Thymus (tissue), 11 donors: ENCODE measurements around the gene PPT1. TPM values are rescaled to one million over a fixed set of nuclear protein-coding genes. Genes with fewer than 3 reads are reported as not detected.

ENCODE experiments used
- DNase-seq, 9 donors: peaks; one replicate each; pipeline ENCODE4 v3.0.0-alpha.2; 2013; ENCODE audit warnings: low spot score in 9 of 9, low read depth in 6 of 9, missing footprints in 1 of 9
- H3K27ac ChIP-seq, 2 donors: one replicate each; pipeline ENCODE4 v1.5.1; 2013; ENCODE audit warnings: control low read depth in 1 of 2, low read depth in 1 of 2, low read length in 1 of 2, mild to moderate bottlenecking in 1 of 2, moderate library complexity in 1 of 2
- H3K27me3 ChIP-seq, 2 donors: one replicate each; pipeline ENCODE4 v1.5.1; 2013; ENCODE audit warnings: low read length in 1 of 2; ENCODE audit not compliant: control insufficient read depth in 2 of 2, insufficient read depth in 1 of 2
- H3K36me3 ChIP-seq, 2 donors: one replicate each; pipeline ENCODE4 v1.5.1; 2013; ENCODE audit warnings: low read length in 1 of 2, mild to moderate bottlenecking in 1 of 2, moderate library complexity in 1 of 2; ENCODE audit not compliant: control insufficient read depth in 2 of 2, insufficient read depth in 2 of 2
- H3K4me1 ChIP-seq, 2 donors: one replicate each; pipeline ENCODE4 v1.5.1; 2013; ENCODE audit warnings: low read length in 2 of 2; ENCODE audit not compliant: control insufficient read depth in 2 of 2, insufficient read depth in 2 of 2
- H3K4me3 ChIP-seq, 2 donors: one replicate each; pipeline ENCODE4 v1.5.1; 2013; ENCODE audit warnings: low read length in 2 of 2, control low read depth in 1 of 2, mild to moderate bottlenecking in 1 of 2
- H3K9me3 ChIP-seq, 2 donors: one replicate each; pipeline ENCODE4 v1.5.1; 2013; ENCODE audit warnings: low read length in 1 of 2, mild to moderate bottlenecking in 1 of 2; ENCODE audit not compliant: control insufficient read depth in 2 of 2, insufficient read depth in 1 of 2
- WGBS: extraction: QIAGEN DNeasy Blood & Tissue Kit; methylation state at CpG from one replicate; pipeline ENCODE4 v1.1.7; 2013; 5-methylcytosine and 5-hydroxymethylcytosine counted together
- polyA plus RNA-seq: library from polyadenylated mRNA; stranded (reverse); fragments of 200-250 nt; gene quantifications from one replicate; pipeline ENCODE4 v1.2.3, GENCODE V29; 2013
- total RNA-seq: library from RNA; stranded (reverse); fragments of 120-200 nt; gene quantifications from one replicate; pipeline ENCODE4 v1.2.4, GENCODE V29; 2013
- donor health status: healthy.

The PPT1 gene
- total and polyA plus RNA-seq, 2 donors, result 81.5 to 97.3 TPM

DNA sequence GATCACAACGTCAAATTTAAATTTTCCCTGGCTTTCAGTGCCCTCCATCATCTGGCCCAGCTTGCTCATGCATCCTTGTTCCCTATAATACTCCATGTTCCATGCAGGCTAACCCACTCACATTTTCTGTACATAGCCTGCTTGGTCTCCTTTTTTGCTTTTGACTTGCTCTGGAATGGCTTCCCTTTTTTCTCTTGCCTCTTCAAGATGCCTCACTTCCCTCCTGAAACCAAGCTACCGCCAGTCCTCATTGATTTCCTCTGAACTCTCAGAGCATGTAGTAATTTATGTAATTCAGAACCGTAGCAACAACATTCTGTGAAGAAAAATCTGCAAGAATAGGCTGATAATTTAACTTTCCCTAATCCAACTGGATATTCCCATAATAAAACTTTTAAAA, 46.2 kb downstream of the PPT1 start:
- DNase-seq, result no peak
- H3K27me3 ChIP-seq, result no peaks in the 10 kb centered on the region
- H3K27ac ChIP-seq, result peak overlapping the region in 1 of 2 donors; percentile 26
- no peaks in the 10 kb centered on the region for H3K9me3 ChIP-seq
- H3K36me3 ChIP-seq, result peaks cover 12 to 29% of the 10 kb centered on the region in 2 donors
- 62% methylated on average over 3 of the region's 3 CpGs for WGBS
- peaks cover under 1 to 2% of the 10 kb centered on the region in 2 donors for H3K4me1 ChIP-seq
- H3K4me3 ChIP-seq, result no peak overlapping the region

- DNase-seq, result no peak
- Histone ChIP-seq H3K27ac (no peak overlapping the region), H3K27me3 (no peaks in the 10 kb centered on the region), H3K9me3 (no peaks in the 10 kb centered on the region), H3K36me3 (peaks cover 12 to 32% of the 10 kb centered on the region in 2 donors), H3K4me3 (no peak overlapping the region), H3K4me1 (peaks cover 2 to 5% of the 10 kb centered on the region in 2 donors)
- WGBS, result 77% methylated on average over 2 of the region's 2 CpGs
These were observed 47.3 kb downstream of the PPT1 start for GRCh38 chr1:40049725-40050124.

DNA sequence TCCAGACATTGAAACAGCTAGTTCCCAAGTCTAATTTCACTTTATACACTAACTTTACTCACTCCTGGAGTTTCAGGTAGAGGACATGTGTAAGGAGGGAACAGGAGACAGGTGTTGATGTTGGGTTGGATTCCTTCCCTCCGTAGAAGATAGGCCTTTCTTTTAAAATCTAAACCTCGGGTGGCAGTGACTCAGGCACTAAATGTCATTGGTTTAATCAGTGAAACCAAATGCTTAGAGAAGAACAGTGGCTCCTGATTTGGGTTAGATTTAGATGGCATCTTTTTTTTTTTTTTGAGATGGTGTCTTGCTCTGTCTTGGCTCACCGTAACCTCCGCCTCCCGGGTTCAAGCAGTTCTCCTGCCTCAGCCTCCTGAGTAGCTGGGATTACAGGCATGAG, 49.3 kb downstream of the PPT1 start:
- DNase-seq, result no peak
- no peak overlapping the region for H3K4me3 ChIP-seq
- 93% methylated on average over 5 of the region's 5 CpGs for WGBS
- H3K36me3 ChIP-seq, result peaks cover 9 to 36% of the 10 kb centered on the region in 2 donors
- no peaks in the 10 kb centered on the region for H3K9me3 ChIP-seq
- H3K27ac ChIP-seq, result no peak overlapping the region
- H3K27me3 ChIP-seq, result no peaks in the 10 kb centered on the region
- peaks cover 4 to 11% of the 10 kb centered on the region in 2 donors for H3K4me1 ChIP-seq

DNA sequence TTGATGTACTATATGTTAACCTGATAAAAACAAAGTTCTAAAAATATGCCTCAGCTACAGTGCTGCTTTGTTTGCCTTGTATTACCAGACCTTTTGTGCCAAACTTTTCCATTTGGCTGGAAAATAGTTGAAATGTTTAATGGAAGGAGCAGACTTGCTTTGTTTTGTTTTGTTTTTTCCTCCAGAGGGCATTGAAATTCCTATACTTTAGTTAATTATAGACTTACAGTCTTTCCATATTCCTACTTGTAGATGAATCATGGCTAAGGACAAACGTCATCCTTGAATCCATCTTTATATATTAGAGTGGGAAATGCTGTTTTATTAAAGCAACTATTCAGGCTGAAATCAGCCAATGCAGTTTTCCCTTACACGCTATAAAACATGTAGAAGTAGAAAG, 49.8 kb downstream of the PPT1 start:
- no peak overlapping the region for H3K27ac ChIP-seq

DNA sequence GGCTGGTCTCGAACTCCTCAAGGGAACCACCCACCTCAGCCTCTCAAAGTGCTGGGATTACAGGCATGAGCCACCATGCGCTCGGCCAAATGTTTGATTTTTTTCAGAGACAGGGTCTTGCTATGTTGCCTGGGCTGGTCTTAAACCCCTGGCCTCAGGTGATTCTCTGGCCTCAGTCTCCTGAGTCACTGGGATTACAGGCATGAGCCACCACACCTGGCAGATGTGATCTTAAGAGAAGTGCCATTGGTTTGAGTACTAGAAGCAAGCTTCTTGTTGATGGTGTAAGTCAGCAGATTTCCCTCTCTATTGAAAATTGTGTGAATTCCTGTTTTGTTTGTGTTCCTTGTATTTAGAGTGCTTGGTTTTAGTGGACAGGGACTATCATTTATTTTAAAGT, 51.3 kb downstream of the PPT1 start:
- 99% methylated on average over 3 of the region's 3 CpGs for WGBS
- Histone ChIP-seq H3K4me1 (peaks cover 15 to 24% of the 10 kb centered on the region in 2 donors), H3K9me3 (no peaks in the 10 kb centered on the region), H3K4me3 (no peak overlapping the region), H3K27ac (no peak overlapping the region), H3K36me3 (peaks cover 4 to 37% of the 10 kb centered on the region in 2 donors), H3K27me3 (no peaks in the 10 kb centered on the region)
- DNase-seq, result no peak

More for the DNA sequence above, 49.8 kb downstream of the PPT1 start:
- Histone ChIP-seq H3K4me3 (no peak overlapping the region), H3K4me1 (peaks cover 5 to 13% of the 10 kb centered on the region in 2 donors), H3K9me3 (no peaks in the 10 kb centered on the region), H3K36me3 (peaks cover 9 to 37% of the 10 kb centered on the region in 2 donors), H3K27me3 (no peaks in the 10 kb centered on the region)
- DNase-seq, result no peak
- 95% methylated on average over 2 of the region's 2 CpGs for WGBS

DNA sequence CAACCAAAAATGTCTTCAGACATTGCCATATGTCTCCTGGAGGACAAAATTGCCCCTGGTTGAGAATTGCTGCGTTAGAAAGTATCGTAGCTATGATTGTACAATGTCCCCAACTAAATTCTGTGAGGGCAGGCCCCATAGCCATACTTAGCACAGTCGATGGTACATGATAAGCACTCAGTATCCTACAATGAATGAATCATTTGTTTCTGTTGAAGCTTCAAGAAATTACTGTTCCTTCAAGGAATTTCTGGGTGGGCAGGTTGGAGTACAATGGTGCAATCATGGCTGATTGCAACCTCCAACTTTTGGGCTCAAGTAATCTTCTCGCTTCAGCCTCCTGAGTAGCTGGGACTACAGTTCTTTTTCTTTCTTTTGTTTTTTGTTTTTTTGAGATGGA, 51.9 kb downstream of the PPT1 start:
- Histone ChIP-seq H3K27ac (no peak overlapping the region), H3K36me3 (peaks cover 4 to 37% of the 10 kb centered on the region in 2 donors), H3K4me1 (peaks cover 15 to 24% of the 10 kb centered on the region in 2 donors), H3K27me3 (no peaks in the 10 kb centered on the region), H3K4me3 (no peak overlapping the region), H3K9me3 (no peaks in the 10 kb centered on the region)
- no peak for DNase-seq
- 97% methylated on average over 4 of the region's 4 CpGs for WGBS

DNA sequence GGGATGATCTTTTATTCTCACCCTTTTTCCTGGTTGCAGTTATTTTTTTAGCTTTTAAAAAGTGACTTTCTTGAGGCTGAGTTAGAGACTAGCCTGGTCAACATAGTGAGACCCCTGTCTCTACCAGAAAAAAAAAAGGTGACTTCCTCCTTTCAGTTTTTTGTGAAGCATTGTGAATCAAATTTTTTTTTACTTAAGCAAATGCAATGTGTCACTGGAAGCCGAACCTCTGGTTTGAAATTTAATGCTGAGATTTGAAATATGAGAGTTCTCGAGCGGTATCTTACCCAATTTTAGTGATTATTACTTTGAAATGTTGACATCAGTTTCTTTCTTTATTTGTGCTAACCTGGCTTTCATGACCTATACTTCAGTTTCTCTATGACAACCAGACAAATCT, 52.9 kb downstream of the PPT1 start:
- Histone ChIP-seq H3K9me3 (no peaks in the 10 kb centered on the region), H3K4me3 (no peak overlapping the region), H3K36me3 (peaks cover 4 to 29% of the 10 kb centered on the region in 2 donors), H3K27me3 (no peaks in the 10 kb centered on the region), H3K27ac (no peak overlapping the region), H3K4me1 (peaks cover 15 to 28% of the 10 kb centered on the region in 2 donors)
- DNase-seq, result no peak
- 67% methylated on average over 3 of the region's 3 CpGs for WGBS

DNA sequence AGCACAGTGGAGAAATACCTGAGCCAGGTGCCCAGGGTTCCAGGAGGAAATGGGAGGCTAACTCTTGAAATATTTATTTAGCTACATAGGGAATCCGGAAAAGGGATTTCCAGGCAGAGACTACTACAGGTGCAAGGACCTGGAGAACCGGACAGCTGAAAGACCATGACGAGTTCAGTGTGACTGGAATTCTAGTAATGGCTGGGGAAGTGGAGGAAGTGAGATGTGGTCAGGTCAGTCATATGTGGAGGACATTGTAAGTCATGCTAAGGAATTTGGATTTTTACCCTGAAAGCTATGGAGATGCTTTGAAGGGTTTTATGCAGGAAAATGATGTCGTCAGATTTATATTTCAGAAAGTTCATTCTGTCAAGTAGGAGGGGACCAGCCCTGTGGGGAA, 54.7 kb downstream of the PPT1 start:
- peak overlapping the region in 1 of 2 donors; percentile 2 for H3K4me3 ChIP-seq
- H3K36me3 ChIP-seq, result peaks cover 4 to 22% of the 10 kb centered on the region in 2 donors
- peaks cover 17 to 30% of the 10 kb centered on the region in 2 donors for H3K4me1 ChIP-seq
- H3K27me3 ChIP-seq, result no peaks in the 10 kb centered on the region
- 85% methylated on average over 4 of the region's 4 CpGs for WGBS
- no peak for DNase-seq
- H3K9me3 ChIP-seq, result no peaks in the 10 kb centered on the region
- no peak overlapping the region for H3K27ac ChIP-seq

DNA sequence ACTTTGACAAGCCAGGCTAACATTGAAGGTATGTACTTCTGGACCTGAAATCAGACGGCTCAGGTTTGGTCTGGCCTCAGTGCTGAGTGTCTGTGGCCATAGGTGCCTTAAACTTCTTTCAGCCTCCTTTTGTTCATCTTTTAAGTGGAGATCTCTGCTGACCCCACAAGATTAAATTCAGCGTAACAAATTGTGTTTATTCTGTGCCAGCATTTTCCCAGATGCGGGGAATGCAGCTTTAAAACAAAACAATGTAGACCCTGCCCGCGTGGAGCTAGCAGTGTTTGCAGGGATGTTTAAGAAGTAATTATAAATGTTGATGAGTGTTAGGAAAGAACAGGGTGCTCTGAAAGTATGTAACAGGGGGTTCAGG, 55.6 kb downstream of the PPT1 start:
- Histone ChIP-seq H3K27me3 (no peaks in the 10 kb centered on the region), H3K4me3 (peak overlapping the region; percentile 78 to 100), H3K9me3 (no peaks in the 10 kb centered on the region), H3K27ac (peak overlapping the region; percentile 15 to 75), H3K36me3 (peaks cover 4 to 16% of the 10 kb centered on the region in 2 donors), H3K4me1 (peaks cover 17 to 36% of the 10 kb centered on the region in 2 donors)
- WGBS, result 44% methylated on average over 5 of the region's 5 CpGs
- DNase-seq, result no peak
